Erythroblast (primary cell): ENCODE measurements around the gene MPV17L2.

Experiments used
- GATA1 ChIP-seq: IDR thresholded peaks from 2 replicates; pipeline ENCODE4 v1.6.1; 2011; ENCODE audit warnings: low read depth, mild to moderate bottlenecking, control low read depth, low read length, moderate library complexity
- POLR2A ChIP-seq: IDR thresholded peaks from 2 replicates; pipeline ENCODE4 v1.6.1; 2011; ENCODE audit warnings: mild to moderate bottlenecking, low read length

DNA sequence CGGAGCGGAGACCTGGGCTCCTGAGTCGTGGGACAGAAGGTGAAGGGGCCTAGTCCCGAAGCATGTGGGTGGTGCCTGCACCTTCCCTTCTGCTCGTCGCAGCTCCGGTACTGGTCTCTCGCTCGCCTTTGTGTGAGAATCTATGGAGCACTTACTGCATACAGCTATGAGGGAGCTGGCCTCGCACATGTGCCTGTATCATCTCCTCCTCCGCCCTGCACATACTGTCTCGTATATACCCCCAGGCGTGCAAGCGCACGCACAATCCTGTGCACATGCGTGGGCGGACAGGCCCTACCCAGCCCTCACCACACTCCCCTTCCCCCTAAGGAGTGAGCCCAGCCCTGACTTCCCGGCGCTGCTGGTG lies 31.4 kb upstream of the MPV17L2 start:
- TF ChIP-seq POLR2A (no peak), GATA1 (no peak)
